H4 (cell line): ENCODE results near the gene PEX11G. TPM values are rescaled to one million over a fixed set of nuclear protein-coding genes. Genes with fewer than 3 reads are reported as not detected.
"Not testable (repeated sequence)": the region's sequence is repeated elsewhere in the genome, so short reads cannot be mapped to it uniquely, and the experiment has no call there.

Experiments
- DNase-seq: peaks from one replicate; pipeline ENCODE4 v3.0.0-alpha.2; 2015; ENCODE audit warnings: low spot score
- total RNA-seq: library from RNA; depleted of rRNA; stranded (reverse); fragments of >200 nt; shearing (Covaris generic); gene quantifications from 2 replicates; pipeline ENCODE4 v1.2.3, GENCODE V29; 2014

PEX11G gene
- total RNA-seq, 1 experiment from 2014 or later: 0.31 TPM

GRCh38 chr19:7467009-7467989, 21.5 kb downstream of the PEX11G start:
- DNase-seq: no peak

DNA sequence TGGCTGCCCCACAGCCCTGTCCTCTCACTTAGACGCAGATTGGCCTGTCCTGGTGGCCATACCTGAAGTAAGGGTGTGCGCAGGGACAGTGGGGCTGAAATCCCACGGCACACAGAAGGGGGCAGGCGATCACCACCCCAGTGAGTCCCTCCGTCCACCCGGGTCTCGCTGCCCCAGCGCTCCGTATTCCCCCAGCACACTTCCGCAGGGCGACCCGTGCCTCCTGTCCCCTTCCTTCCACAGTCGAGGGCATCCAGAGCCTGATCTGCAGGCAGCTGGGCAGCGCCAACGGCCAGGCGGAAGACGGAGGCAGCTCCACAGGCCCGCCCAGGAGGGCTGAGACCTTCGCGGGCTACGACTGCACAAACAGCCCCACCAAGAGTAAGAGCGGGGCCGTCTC, 25.3 kb downstream of the PEX11G start:
- DNase-seq: no peak

- no peak for DNase-seq
Measured at GRCh38 chr19:7461841-7462629, 26.8 kb downstream of the PEX11G start.

DNA sequence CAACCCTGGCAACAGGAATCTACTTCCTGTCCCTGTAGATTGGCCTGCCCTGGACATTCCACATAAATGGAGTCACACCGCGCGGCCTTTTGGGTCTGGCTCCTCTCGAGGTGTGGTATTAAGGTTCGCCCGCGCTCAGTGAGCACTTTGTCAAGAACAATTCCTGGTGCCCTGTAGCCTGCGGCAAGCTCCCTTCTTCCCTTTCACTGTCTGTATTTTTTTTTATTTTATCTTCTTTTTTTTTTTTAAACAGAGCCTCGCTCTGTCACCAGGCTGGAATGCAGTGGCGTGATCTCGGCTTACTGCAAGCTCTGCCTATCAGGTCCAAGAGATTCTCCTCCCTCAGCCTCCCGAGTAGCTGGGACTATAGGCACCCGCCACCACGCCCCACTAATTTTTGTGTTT, 28.3 kb downstream of the PEX11G start:
- DNase-seq: peak; percentile 81

GRCh38 chr19:7459773-7460172, 29.1 kb downstream of the PEX11G start:
- DNase-seq: no peak

- no peak for DNase-seq
Measured at GRCh38 chr19:7458675-7459074, 30.2 kb downstream of the PEX11G start.

DNA sequence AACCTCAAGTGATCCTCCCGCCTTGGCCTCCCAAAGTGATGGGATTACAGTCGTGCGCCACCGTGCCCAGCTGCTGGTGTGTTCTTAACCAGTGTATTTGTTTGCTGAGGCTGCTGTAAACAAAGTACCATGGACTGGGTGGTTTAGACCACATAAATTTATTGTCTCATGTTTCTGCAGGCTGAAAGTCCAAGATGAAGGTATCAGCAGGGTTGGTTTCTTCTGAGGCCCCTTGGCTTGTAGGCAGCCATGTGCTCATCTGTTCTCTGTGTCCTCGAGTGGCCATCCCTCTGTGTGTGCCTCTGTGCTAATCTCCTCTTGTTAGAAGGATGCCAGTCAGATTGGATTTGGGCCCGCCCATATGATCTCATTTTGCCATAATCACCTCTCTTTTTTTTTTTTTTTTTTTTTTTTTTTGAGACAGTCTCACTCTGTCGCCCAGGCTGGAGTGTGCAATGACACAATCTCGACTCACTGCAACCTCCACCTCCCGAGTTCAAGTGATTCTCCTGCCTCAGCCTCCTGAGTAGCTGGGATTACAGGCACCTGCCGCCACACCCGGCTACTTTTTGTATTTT, 31.8 kb downstream of the PEX11G start:
- DNase-seq: no peak

DNA sequence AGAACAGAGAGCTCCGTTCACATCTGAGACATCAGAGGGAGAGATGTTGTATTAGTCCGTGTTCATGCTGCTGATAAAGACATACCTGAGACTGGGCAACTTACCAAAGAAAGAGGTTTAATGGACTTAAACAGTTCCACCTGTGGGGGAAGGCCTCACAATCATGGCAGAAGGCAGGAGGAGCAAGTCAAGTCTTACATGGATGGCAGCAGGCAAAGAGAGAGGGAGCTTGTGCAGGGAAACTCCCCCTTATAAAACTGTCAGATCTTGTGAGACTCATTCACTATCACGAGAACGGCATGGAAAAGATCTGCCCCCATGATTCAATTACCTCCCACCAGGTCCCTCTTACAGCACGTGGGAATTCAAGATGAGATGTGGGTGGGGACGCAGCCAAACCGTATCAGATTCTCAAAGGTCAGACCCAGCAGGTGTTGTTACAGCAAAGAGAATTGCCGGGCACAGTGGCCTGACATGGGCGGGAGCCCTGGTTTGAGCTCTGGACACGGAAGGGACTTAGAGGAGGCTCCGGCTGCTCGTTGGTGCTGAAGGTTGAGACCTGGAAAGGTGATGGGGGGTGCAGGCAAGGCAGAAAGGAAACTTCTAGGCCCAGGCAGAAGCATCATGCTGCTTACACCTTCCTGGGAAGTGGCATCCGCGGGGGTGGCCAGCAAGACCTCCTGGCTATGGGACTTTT, 33.1 kb downstream of the PEX11G start:
- DNase-seq: no peak

GRCh38 chr19:7454998-7455397, 33.8 kb downstream of the PEX11G start:
- DNase-seq: no peak

DNA sequence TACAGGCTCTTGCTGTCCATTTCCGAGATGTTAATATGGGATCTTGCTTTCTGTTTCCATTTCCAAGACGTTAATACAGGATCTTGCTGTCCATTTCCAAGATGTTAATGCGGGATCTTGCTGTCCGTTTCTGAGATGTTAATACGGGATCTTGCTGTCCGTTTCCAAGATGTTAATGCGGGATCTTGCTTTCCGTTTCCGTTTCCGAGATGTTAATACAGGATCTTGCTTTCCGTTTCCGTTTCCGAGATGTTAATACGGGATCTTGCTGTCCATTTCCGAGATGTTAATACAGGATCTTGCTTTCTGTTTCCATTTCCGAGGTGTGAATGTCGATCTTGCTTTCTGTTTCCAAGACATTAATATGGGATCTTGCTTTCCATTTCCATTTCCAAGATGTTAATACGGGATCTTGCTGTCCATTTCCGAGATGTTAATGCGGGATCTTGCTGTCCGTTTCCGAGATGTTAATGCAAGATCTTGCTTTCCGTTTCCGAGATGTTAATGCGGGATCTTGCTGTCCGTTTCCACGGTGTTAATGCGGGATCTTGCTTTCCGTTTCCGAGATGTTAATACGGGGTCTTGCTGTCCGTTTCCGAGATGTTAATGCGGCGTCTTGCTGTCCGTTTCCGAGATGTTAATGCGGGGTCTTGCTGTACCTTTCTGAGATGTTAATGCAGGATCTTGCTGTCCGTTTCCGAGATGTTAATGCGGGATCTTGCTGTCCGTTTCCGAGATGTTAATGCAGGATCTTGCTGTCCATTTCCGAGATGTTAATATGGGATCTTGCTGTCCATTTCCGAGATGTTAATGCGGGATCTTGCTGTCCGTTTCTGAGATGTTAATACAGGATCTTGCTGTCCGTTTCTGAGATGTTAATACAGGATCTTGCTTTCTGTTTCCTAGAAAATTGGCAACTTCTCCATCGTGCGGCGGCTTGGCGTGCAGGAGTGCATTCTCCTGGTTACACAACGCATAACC, 38.3 kb downstream of the PEX11G start:
- DNase-seq: peak; percentile 72

DNA sequence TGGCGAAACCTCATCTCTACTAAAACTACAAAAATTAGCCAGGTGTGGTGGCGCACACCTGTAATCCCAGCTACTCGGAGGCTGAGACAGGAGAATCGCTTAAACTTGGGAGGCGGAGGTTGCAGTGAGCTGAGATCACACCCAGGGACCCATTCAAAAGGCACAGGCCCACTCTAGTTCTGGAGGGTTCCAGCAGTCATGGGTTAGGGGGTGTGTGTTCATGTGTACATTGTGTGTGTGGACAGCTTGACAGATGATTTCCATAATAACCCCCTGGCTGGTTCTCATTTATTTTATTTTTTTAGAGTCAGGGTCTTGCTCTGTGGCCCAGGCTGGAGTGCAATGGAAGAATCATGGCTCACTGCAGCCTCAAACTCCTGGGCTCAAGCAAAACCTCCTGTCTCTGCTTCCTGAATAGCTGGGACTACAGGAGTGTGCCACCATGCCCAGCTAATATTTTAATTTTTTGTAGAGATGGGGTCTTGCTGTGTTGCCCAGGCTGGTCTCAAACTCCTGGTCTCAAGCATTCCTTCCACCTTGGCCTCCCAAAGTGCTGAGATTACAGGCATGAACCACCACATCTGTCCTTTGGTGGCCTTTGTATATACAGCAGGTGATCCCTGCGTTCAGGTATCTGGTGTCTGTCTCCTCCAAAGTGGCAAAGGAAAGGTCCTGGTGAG, 39.3 kb downstream of the PEX11G start:
- not testable (repeated sequence) for DNase-seq

- no peak for DNase-seq
Measured at GRCh38 chr19:7447648-7448047, 41.2 kb downstream of the PEX11G start.

- no peak for DNase-seq
Measured at GRCh38 chr19:7445104-7445503, 43.7 kb downstream of the PEX11G start.

GRCh38 chr19:7444042-7444441, 44.8 kb downstream of the PEX11G start:
- DNase-seq: no peak

DNA sequence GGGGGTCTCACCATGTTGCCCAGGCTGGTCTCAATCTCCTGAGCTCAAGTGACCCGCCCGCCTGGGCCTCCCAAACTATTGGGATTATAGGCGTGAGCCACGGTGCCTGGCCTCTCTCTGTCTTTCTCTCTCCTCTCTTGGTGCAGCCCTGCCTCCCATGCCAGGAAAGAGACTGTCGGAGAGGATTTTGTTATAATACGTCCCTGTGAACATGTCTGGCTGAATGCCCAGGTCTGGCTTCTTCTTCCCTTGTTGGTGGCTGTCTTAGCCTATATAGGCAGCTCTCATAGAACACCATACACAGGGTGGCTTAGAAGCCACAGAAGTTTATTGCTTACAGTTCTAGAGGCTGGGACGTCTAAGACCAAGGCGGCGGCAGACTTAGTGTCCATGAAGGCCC, 46.4 kb downstream of the PEX11G start:
- no peak for DNase-seq

DNA sequence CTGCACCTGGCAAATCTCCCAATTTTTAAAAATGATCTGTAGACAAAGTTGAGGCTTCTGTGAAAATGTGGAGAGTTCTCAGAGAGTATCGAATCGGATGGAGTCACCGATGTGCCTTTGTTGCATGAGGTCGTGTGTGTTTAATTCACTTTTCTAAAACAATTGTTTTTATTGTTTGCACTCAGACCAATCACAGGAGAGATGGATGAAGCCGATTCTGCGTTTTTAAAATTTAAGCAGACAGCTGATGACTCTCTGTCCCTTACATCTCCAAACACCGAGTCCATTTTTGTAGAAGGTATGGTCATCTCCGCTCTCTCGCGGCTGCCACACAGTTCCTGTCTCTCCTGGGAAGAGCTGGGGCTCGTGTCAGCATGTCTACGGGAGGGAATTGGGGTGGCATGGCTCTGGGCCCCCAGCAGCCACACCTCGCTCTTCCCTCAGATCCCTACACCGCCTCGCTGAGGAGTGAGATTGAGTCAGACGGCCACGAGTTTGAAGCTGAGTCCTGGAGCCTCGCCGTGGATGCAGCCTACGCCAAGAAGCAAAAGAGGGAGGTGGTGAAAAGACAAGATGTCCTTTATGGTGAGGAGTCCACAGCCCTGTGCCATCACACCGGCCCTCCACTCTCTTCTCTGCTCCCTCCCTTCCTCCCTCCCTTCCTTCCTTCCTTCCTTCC, 47.2 kb downstream of the PEX11G start:
- no peak for DNase-seq

GRCh38 chr19:7440188-7440975, 48.5 kb downstream of the PEX11G start:
- no peak for DNase-seq

DNA sequence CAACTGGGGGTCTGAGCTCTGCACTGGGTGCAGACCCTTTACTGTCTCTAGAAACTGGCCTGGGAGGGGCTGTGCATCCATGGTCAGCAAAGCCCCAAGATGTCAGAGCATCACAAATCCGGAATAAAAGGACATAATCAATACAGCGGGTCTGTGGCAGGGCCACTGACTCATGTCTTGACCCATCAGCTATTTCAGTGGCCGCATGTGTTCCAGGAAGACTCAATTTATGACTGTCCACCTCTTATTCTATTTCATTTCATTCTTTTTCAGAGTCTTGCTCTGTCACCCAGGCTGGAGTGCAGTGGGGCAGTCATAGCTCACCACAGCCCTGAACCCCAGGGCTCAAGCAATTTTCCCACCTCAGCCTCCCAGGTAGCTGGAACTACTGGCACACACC, 53.2 kb downstream of the PEX11G start:
- no peak for DNase-seq

GRCh38 chr19:7434391-7434790, 54.4 kb downstream of the PEX11G start:
- no peak for DNase-seq
